HG02571 (cell line): ENCODE measurements around the gene NR2F6.

Experiments
- ATAC-seq: cut with Tn5 transposase; IDR thresholded peaks from one replicate; pipeline ENCODE4 v1.9.1; 2021; ENCODE audit warnings: mild to moderate bottlenecking, moderate library complexity; ENCODE audit not compliant: unreplicated experiment

Gene NR2F6

DNA sequence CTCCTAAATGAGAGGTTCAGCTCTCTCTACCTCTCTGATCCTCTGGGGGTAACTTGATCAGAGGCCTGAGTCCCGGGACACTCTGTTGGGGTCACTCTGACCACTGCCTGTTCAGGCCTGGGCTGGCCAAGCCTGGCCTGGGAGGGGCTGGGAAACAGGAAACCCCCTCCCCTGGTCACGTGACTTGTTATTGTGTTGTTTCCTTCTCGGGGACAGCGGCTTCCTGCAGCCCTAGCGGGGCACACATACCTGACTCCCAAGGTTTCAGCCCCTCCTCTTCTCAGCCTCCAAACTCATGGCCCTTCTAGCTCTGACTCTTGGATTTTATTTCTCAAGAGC lies 18.9 kb upstream of the NR2F6 start, which contains the start of gene USHBP1:
Gene USHBP1, minus strand, starts transcription at position 105 of the 339 bp plus-strand sequence. CDS start 446 bp downstream, outside the sequence.
- ATAC-seq: no peak

DNA sequence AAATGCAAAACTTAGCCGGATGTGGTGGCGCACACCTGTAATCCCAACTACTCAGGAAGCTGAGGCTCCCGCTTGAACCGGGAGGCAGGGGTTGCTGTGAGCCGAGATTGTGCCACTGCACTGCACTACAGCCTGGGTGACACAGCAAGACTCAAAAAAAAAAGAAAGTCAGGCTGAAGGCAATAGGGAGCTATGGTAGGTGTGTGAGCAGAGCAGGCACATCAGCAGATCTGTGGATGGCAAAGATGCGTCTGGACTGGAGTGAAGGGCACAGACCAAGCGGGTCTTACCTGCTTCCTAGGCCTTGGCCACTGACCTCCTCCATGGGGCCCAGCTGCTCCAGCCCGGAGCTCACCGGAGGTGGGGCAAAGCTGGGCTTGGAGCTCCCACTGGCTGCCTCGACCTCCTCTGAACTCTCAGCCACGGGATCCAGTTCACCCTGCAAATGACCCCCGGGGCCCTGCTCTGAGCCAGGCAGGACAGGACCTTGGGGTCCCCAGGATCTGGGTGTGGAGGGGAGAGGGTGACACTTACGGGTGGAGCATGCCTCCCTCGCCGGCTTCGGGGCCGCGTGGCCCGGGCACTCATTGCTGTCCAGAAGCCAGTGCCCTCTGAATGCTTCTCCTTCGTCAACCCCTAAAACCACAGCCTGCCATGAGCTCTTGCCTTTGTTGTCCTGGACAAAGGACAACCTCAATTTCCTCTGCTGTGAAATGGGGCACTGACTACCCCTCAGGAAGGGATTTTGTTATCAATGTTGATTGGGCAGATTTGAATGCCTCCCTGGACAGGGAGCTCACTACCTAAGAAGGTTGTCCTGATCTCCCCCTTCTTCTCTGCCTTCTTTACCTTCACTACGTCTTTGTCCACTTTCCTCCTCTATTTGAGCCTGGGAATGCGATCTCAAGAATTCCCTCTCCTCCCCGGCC lies 18.3 kb upstream of the NR2F6 start:
- no peak for ATAC-seq

DNA sequence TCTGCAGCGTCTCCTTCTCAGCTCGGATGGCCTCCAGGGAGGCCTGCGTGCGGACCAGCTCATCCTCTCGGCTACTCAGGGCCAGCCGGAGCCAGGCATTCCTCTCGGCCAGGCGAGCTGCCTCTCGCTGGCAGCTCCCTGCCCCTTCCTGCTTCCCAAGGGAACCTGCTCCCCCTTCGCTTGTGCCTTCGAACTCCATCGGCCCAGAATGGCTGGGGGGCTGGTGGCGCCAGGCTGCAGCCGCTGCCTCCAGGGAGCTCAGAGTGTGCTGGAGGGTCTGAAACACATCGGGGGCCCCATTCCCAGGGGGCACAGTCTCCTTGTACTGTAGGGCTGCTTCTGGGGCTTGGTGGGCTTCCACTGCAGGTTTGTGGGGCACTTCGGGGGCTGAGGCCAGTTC lies 16.8 kb upstream of the NR2F6 start:
- no peak for ATAC-seq

DNA sequence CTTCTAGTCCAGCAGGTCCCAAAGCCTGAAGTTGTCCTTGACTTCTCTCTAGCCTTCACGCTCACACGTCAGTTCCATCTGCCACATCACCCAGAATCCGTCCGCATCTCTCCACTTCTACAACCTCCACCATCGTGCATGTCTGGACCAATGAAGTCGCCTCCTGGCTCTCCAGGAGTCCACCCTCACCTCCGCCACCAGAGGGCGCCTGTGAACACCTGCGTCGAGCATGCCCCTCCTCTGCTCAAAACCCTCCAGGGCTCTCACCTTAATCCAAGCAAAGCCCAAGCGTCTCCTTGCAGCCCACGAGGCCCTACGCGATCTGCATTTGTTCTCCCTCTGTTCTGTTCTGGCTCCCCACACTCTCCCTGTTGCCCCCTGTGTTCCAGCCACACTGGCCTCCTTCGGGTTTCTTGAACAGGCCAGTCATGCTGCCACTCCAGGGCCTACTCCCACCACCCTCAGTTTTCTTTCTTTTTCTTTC lies 15.2 kb upstream of the NR2F6 start:
- peak; percentile 67 for ATAC-seq

DNA sequence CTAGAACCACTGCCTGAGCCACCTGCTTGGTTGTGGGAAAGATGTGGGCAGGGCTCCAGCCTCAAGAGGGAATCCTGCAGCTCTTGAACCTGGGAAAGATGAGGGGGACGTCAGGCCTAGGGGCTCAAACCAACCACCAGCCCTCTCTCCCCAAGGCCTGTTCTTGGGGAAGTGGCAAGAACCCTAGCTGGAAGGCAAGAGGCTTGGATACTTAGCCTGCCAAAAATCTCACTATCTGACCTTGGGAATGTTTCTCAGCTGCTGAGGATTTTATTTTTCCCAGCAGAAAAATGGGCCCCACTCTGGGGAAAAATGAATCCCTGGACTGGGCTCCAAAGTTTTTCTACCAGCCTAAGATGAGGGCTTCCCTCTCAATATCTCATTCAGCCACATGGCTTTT lies 14.2 kb upstream of the NR2F6 start:
- no peak for ATAC-seq

DNA sequence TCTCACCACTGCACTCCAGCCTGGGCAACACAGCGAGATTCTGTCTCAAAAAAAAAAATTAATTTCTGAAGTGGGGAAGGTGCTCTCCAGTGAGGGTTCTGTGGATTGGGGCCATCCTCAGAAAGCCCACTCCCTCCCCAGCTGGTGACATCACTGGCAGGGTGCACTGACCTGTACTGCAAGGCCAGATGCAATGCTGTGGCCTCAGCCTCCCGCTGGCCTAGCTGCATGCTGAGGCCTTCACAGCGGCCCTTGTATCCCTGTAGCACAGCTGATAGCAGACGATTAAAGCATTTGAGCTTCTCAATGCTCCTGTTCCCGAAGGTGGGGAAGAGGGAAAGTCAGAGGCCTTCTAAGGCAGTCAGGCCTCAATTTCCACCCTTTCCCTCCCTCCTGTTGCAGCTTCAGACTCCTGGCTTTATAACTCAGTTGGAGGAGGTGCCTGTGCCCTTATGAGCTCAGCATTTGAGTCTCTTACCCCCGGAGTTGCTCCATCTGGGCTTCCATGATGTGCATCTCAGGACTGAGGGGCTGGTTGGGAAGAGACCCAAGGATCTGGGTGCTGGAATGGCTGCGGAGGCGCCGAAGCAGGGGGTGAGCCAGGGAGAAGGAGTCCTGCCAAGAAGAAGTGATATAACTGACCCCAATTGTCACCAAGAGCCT lies 13.5 kb upstream of the NR2F6 start:
- ATAC-seq: no peak

DNA sequence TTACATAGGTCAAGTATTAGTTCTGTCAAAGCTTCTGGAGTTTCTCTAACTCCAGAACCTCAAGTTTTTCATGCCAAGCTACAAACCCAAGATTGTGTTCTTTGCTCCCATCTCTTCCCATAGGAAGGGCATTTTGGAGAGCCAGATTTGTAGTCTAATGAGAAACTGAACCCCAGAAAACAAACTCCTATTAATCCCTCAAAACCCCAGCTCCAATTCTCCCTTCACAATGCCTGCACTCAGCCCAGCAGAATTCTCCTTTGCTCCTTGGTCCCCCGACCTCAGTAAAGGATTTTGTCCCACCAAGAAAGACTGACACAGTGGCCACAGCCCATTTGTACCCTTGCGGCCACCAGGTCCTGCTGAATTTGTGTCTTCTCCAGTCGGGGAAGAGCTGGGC lies 10.4 kb upstream of the NR2F6 start:
- ATAC-seq: no peak

DNA sequence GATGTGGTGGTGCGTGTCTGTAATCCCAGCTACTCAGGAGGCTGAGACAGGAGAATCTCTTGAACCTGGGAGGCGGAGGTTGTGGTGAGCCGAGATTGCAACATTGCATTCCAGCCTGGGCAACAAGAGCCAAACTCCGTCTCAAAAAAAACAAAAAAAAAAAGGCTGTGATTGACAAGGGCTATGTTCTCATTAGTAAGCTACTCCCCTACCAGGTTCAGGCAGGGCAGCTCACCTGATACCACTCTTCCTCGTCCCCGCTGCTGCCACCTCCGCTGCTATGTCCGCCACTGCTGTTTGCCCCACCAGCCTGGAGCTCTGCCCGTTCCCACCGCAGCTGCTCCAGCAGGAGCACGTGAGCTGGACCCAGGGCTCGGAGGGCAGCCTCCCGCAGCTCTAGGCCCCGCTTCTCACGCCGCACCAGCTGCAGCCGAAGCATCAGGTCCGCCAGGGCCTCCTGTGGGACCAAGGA lies 9.5 kb upstream of the NR2F6 start:
- no peak for ATAC-seq

DNA sequence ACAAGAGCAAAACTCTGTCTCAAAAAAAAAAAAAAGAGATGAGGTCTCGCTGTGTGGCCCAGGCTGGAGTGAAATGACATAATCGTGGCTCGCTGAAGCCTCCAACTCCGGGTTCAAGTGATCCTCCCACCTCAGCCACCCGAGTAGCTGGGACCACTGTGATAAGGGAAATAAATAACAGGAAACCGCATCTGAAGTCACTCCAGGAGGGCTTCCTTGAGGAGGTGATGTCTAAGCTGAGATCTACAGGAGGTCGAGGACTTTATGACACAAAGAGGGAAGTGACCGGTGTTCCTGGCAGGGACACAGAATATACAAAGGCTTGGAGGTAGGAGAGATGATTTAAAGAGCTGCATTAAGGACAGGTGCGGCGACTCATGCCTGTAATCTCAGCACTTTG lies 8.9 kb upstream of the NR2F6 start:
- no peak for ATAC-seq

DNA sequence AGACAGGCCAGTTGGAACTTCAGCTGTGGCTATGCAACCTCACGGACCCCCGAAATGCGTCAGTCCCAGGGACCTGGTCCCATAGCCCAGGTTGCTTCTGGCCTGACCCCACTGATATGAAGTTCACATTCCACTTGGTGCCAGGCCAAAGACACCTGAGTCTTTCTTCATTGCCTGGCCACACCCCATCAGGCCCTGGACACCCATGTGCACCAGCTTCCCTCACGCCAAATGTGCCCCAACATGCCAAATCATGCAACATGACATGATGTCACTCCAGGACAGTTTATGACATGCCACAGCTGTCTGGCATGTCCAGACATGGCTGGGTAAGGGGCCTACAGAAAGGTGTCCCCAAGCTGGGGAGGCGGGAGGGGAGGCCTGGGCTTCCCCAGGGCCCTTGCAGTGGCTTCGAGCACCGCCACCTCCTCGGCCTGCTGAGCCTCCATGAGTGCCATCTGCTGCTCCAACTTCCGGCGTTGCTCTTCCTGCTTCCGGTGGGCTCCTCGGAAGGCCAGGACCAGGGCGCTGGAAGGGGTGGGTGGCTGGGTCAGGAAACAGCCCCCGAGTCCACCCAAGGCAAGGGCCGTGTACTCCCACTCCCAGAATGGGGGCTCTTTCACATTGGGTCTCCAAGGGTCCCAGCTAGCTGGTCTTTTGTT lies 4.3 kb upstream of the NR2F6 start:
- ATAC-seq: no peak

DNA sequence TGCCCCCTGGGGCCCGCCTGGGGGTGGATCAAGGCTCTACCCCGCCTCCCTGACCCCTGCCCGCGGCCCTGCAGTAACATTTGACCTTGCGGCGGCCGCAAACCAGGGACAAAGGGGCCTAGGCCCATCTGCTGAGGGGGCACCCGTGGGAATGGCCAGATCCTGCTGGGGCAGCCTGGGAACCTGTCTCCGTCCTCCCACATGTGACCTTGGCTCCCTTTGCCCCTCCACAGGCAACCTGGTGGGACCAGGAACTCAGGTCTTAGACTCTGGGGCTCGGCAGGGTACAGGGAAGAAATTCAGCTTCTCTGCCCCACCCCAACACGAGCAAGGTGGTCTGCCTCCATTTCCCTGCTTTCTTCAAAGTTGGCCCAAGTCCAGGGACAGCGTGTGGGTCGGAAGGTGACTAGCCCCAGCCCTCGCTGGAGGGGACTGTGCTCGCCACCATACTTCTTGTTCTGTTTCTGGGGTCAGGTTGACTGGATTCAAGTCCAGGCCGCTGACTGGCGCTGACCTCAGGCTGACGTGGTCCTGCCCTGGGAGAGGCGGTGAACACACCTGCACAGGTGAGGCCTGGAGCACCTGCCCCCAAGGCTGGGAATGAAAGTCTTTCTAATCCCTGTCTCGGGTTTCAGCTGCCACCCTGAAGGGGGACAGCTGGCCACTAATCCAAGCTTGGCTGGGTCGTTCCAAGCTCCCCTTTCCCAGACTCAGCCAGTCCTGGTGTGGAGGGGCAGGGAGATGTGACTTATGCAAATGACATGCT lies 2.5 kb upstream of the NR2F6 start:
- ATAC-seq: no peak

DNA sequence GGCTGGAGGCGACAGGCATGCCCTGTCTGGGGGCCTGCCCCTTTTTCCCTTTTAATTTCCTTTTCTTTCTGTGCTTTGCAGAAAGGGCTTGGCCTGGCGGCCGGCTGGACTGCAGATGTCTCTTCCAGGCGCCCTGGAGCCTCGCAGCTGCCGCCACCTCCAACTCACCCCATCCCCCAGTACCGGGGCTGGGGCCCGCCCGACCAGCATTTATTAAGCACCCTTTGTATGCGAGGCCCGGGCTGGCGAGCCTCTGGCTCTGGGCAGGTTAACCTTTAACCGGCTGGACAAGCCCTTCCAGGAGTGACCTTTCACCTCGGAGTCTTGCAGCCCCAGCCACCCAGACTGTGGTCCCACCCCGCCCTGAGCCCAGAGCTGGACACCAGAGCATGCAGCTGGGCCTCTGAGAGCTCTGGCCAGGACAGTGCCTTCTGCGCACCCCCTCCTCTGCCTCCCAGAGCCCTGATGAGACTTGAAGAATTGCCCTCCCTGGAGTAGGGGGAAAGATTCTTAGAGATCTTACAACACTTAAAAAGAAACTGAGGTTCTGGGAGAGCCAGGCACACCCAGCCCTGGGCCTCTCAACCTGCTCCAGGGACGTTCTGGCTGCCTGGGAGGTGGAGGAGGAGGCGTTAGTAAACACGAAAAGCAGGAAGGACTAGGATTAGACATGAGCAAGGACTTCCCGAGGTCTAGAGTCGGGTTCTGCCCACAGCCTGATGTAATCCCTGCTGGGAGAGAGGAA lies 1.1 kb upstream of the NR2F6 start:
- no peak for ATAC-seq

DNA sequence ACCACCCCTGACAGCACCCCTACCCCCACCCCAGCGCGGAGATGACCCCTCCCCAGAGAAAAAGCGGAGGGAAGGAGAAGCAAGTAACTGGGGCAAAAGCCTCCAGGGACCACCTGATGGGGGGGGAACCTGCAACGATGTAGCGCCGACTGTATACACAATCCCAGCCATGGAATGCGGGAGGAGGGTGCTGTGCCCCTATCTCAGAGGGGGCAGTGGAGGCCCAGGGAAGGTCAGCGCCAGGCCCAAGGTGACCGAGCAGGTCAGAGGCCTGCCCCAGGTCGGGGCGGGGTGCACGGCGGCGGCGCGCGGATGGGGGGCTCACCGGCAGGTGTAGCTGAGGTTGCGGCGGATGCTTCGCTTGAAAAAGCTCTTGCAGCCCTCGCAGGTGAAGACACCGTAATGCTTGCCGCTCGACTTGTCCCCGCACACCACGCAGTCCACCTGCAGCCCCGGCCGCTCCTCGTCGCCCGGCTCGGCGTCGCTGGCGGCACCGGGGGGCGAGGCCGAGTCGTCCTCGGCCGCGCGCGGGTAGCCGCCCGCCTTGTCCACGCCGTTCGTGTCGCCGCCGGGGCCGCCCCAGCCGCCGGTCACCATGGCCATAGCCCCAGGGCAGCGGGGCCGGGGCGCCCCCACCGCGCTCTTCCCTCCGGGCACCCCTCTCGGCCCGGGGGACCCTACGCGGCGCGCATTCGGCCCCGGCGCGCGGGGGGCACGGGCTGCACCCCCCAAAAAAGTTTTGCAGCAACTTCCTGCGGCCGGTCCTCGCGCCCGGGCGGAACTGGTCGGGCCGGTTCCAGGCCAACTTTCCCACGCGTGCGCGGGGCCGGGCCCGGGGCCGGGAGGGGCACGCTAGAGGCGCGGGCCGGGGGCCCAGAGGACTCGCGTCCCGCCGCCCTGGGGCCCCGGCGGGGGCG lies 843 bp downstream of the NR2F6 start:
- ATAC-seq: no peak

DNA sequence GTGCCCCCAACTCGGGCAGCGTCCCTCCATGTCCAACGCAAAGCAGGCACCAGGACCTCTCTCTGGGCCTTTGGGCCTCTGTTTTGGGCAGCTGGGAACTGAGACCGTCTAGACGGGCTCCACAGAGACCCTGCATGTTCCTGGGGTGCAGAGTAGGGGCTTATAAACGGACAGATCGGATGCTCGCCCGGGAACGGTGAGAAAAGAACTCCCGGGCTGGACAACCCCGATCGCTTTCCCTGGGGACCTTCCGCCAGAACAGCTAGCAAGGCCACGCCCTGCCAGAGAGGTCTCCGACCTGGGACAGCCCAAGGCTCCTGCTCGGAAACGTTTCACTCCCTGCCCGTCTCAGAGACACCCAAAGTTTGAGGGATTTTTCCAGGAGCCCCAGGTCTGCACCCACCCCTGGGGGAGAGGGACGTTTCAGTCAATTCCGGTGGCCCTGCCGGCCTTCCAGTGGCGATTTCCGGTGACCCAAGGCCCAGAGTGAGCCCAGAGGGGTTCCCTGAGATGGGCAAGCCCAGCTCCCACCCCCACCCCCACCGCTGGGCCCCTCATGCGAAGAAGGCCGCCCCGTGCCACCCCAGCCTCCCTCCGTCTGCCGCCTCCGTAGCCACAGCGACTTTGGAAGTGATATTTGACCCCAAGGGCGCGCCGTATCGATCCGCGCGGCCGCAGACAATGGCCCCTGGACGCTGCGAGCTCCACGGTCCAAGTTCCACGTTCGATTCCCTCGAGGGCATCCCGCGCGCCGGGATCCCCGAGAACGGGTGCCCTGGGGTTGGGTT lies 1.7 kb downstream of the NR2F6 start:
- no peak for ATAC-seq

DNA sequence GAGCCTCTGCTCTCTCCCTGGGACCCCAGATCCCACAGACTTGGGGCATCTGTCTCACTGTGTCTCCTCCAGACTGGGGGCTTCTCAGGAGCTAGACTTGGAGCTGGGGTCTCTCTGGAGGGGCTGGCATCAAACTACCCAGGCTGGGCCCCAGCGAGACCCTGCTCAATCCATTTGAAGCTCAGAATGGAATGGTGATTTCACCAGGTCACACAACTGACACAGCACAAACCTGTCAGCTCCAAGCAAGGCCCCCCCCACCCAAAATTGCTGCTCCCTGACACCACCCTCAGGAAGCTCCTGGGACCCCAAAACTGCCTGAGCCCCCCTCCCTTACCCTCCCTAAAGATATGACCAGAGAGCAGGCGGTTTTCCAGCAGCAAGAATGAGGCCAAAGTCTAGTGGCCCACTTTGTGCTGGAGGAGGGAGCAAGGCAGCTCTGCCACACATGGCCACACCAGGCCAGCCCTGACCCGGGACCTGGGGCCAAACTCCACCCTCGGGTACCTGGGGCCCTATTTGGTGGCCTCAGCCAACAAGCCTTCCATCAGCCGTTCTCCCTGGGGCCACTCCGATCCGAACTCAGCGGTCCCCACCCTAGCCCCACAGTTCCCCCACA lies 2.4 kb downstream of the NR2F6 start:
- ATAC-seq: no peak

DNA sequence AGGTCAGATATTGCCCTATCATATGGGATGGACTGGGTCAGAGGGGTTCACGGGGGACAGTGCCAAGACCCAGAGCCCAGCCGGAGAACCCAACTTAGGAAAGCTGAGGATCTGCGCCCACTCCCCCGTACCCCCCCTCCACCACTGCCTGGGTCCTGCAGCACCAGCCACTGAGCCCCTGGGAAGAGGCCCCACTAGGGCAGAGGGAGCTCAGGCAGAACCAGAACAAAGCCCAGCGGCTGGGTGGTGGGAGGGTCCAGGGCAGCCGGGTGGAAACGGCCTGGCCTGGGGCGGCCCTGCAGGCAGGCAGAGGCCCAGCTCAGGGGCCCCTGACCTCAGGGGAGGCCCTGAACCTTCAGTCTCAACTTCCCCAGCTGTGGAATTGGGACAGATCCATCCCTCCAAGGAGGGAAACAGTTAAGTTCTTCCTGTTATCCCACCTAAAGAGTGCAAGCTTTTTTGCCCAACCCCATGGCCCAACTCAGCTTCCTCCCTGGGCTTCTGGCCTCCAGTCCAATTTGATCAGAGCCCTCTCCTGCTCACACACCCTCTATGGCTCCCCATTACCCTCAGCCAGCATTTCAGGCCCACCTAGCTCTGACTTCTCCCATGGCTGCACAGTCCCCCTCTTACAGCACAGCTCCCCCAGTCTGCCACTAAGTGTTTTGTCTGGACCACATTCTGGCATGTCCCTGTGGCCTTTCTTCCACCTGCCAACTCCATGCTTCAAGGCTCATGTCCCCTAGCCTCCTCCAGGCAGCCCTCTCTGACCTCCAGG lies 3.1 kb downstream of the NR2F6 start:
- no peak for ATAC-seq

DNA sequence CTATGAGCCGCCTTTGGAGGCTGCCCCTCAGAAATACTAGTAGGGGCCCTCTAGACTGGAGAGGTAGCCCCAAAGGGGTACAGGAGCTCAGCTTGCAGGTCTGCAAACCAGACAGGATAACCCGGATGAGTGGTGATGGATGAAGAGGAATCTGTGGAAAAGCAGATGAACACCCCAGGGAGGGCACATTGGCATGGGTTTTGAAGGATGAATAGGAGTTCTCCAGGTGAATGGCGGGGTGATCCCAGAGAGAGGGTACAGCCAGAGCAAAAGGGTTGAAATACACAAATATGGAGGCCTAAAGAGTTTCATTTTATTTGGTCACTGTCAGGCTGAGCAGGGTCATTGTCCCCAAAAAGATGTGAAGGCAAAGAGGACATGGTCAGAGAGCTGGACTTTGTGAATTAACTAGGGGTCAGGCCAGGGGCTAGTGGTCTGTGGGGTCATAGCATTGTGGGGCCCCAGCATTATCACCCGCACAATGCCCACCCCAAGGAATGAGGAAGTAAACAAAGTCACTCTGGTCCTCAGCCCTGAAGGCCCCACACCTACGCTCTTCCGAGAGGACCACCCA lies 4.8 kb downstream of the NR2F6 start:
- ATAC-seq: no peak
